SJCRH30 (cell line): Measurements from ENCODE around the gene TBPL1. TPM values are rescaled to one million over a fixed set of nuclear protein-coding genes. Genes with fewer than 3 reads are reported as not detected.
"Not testable (repeated sequence)": the region's sequence is repeated elsewhere in the genome, so short reads cannot be mapped to it uniquely, and the experiment has no call there.

Source experiments
- DNase-seq, 2 experiments: peaks; one replicate each; pipeline ENCODE4 v3.0.0-alpha.2; 2015 to 2020
- H3K27ac ChIP-seq: fragments of 250-450 bp; sonication (Bioruptor Pico); 2 replicates; pipeline ENCODE4 v1.5.1; 2020; ENCODE audit warnings: mild to moderate bottlenecking, moderate library complexity
- H3K27me3 ChIP-seq: fragments of 250-450 bp; sonication (Bioruptor Pico); 2 replicates; pipeline ENCODE4 v1.5.1; 2020; ENCODE audit warnings: mild to moderate bottlenecking, moderate library complexity
- H3K36me3 ChIP-seq: fragments of 250-450 bp; sonication (Bioruptor Pico); 2 replicates; pipeline ENCODE4 v1.5.1; 2020; ENCODE audit warnings: mild to moderate bottlenecking, moderate library complexity
- H3K4me1 ChIP-seq: fragments of 250-450 bp; sonication (Bioruptor Pico); 2 replicates; pipeline ENCODE4 v1.5.1; 2020; ENCODE audit warnings: mild to moderate bottlenecking, moderate library complexity
- H3K4me3 ChIP-seq: fragments of 250-450 bp; sonication (Bioruptor Pico); 2 replicates; pipeline ENCODE4 v1.5.1; 2020; ENCODE audit warnings: mild to moderate bottlenecking, moderate library complexity
- H3K9me3 ChIP-seq: fragments of 250-450 bp; sonication (Bioruptor Pico); replicated peaks from 2 replicates; pipeline ENCODE4 v1.5.1; 2020; ENCODE audit warnings: mild to moderate bottlenecking, moderate library complexity
- total RNA-seq: library from RNA; depleted of rRNA; stranded (reverse); fragments of >200 nt; shearing (Covaris generic); gene quantifications from 2 replicates; pipeline ENCODE4 v1.2.3, GENCODE V29; 2014

The TBPL1 gene
- total RNA-seq, 1 experiment from 2014 or later: 56.2 TPM

DNA sequence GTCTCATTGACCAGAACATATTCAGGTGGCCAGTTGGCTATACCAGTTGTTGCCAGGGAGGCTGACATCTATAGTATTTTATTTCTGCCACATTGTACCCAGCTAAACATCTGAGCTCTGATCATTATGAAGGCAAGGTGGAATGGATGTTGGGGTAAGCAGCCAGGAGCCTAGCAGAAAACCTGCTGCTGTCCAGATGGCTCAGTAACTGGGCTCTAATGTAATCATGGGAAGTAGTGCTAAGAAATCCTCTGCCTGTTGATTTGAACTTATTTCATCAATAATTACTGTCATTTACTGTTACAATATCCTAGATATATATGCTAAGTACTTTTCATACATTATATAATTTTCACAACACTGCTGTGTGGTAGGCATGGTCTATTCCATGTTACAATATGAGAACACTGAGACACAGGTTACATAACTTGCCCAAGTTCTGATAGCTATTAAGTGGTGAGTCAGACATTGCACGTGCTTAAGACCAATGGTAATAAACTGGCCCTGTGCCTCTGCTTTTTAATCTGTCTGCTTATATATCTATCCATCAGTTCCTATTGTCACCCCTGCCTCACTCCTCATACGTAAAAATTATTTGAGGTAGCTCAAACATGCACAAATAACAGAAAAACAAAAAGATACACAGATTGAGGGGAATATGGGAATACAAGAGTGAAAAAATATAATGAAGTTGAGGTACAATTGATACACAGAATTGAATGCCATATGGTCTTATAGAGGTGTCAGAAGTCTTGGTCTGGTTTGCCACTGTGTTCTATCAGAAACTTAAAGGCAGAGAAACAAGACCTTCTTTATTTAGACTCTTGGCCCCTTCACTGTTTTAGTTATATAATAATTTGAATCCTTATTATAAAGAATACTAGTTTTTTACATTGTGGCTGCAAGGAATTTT, 25.2 kb downstream of the TBPL1 start:
- no peak for DNase-seq
- no peak overlapping the region for H3K27ac ChIP-seq
- H3K36me3 ChIP-seq: peaks cover 15% of the 10 kb centered on the region
- no peaks in the 10 kb centered on the region for H3K27me3 ChIP-seq
- H3K9me3 ChIP-seq: no peaks in the 10 kb centered on the region
- H3K4me1 ChIP-seq: no peaks in the 10 kb centered on the region
- no peak overlapping the region for H3K4me3 ChIP-seq

DNA sequence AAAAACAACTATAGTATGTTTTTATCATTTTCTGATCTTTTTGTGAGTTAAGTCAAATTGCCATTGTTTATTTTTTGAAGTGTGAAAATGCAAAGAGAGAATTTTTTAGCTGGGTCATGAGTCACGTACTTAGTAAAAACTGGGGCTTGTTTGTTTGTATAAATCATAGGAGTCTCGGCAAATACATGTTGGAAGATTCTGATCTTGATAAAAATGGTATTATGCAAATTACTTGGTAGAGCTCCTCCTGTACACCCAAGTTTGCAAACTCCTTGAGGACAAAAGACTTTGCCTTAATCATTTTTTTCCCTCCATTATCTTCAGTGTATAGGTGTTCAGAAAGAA, 25.8 kb downstream of the TBPL1 start:
- DNase-seq: no peak
- Histone ChIP-seq H3K27me3 (no peaks in the 10 kb centered on the region), H3K36me3 (peaks cover 18% of the 10 kb centered on the region), H3K27ac (no peak overlapping the region), H3K9me3 (no peaks in the 10 kb centered on the region), H3K4me1 (no peaks in the 10 kb centered on the region), H3K4me3 (no peak overlapping the region)

DNA sequence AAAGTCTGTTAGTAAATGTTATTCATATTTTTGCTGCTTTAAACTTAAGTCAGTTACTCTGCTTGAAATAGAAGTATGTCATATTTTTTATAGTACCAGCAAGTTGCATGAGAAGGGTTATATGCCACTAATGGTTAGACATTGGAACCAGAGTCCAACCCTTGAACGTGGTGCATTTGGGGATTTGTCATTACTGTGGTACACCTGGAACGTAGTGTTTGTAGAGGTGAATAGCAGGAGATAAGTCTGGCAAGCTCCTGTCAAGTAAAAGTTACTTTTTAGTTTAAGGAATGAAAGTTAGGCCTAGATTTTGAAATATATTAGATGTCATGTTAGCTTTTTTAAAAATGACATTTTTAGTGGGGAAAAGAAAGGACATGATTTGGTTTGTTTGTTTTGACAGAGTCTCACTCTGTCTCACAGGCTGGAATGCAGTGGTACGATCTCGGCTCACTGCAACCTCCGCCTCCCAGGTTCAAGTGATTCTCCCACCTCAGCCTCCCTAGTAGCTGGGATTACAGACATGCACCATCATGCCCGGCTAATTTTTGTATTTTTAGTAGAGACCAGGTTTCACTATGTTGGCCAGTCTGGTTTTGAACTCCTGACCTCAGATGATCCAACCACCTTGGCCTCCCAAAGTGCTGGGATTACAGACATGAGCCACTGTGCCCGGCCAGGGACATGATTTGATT, 26.4 kb downstream of the TBPL1 start:
- not testable (repeated sequence) for H3K27me3 ChIP-seq, H3K4me1 ChIP-seq, H3K27ac ChIP-seq, H3K9me3 ChIP-seq, H3K4me3 ChIP-seq, DNase-seq
- H3K36me3 ChIP-seq: peaks cover 22% of the 10 kb centered on the region

DNA sequence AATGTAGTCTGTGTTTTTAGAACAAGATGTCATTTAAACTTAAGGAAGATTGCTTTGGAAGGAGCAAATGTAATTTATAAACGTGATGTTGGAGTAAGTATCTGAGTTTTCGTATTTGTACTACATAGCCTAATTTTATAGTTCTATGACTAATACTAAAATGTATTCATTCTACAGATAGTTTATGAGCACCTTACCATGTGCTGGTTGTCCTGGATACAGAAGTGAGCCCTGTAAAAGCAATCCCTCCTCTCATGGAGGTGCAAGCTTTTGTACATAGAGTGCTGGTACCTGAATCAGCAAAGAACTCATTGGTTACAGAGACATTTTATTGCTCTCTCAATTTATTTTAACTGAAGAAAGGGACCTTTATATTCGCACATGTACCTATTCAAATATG, 27.1 kb downstream of the TBPL1 start:
- Histone ChIP-seq H3K36me3 (peaks cover 26% of the 10 kb centered on the region), H3K4me1 (no peaks in the 10 kb centered on the region), H3K27me3 (no peaks in the 10 kb centered on the region), H3K27ac (no peak overlapping the region), H3K4me3 (no peak overlapping the region), H3K9me3 (no peaks in the 10 kb centered on the region)
- DNase-seq: no peak

DNA sequence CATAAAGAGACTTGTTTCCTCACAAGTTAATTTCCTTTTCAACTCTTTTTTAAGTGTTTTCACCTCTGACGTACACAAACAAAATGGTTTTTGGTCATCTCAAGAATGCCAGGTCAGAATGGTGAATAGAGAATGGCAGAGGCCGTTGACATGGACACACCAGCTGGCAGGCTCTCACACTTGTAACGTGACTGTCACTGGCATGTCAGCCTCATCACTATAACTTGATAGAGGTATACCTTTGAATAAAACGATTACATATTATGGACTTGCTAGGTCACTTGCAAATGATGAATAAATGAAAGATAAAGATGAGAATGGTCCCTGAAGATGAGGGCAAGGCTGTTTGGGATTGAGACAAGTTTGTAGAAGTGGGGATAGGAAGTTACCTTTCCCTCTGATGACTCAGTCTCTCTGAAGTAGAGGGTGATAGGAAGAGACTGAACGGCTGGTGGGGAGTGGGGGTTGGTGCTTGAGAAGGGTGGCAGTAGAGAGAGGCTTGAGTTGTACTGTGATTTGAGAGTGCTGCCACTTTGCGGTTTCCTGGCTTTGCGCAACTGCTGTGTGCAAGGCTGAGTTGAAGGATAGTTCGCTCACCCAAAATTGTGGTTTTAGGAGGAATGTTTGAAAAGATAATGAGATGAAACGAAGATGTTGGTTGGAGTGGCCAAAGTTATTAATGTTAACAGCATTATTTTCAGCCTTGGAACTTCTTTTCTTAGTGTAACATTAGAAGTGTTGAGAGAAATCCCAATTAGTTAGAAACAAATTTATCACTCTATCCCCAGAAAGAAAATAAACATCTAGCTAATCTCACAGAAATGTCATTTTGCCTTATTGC, 30.3 kb downstream of the TBPL1 start:
- no peak overlapping the region for H3K27ac ChIP-seq
- no peaks in the 10 kb centered on the region for H3K27me3 ChIP-seq
- no peak for DNase-seq

DNA sequence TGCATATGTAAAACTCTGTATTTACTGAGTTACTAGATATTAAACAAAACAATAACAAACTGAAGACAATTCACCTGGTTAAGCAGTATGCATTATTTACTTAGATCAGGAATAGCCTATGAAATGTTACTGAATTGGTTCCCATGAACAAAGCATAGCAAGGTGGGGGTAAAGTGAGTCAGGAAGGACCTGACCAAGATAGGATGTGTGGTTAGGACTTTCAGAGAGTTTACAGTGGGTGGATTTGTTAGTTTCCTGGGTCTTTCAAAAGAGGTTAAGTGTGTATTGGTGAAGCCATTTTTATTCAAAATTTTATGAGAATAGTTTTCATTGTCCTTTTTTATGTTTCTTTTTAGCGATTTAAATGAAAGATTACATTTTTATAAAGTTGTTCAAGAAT, 32.9 kb downstream of the TBPL1 start:
- Histone ChIP-seq H3K36me3 (peaks cover 48% of the 10 kb centered on the region), H3K4me3 (no peak overlapping the region), H3K27ac (no peak overlapping the region), H3K9me3 (no peaks in the 10 kb centered on the region), H3K27me3 (no peaks in the 10 kb centered on the region), H3K4me1 (peaks cover 8% of the 10 kb centered on the region)
- DNase-seq: no peak

More for the DNA sequence above, 30.3 kb downstream of the TBPL1 start:
- Histone ChIP-seq H3K4me3 (no peak overlapping the region), H3K36me3 (peaks cover 40% of the 10 kb centered on the region), H3K4me1 (no peaks in the 10 kb centered on the region), H3K9me3 (no peaks in the 10 kb centered on the region)

DNA sequence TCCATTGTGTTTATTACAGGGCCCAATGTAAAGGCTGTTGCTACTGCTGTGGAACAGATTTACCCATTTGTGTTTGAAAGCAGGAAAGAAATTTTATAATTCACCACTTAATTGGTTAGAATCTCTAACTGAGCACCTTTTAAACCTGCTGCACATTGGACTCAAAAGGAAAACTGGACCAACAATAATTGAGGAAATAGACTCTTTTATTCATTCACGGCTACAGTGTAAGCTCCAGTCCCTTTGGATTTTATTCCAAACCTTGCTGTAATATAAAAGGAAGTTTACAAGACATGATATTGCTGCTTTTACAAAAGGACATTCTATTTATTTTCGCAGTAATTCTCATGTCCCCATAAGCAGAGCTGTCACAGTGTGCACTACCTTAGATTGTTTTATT, 33.9 kb downstream of the TBPL1 start:
- peaks cover 46% of the 10 kb centered on the region for H3K36me3 ChIP-seq
- DNase-seq: no peak
- H3K27me3 ChIP-seq: no peaks in the 10 kb centered on the region
- no peaks in the 10 kb centered on the region; the same call in 1 of the 2 replicates for H3K9me3 ChIP-seq
- peaks cover 16% of the 10 kb centered on the region for H3K4me1 ChIP-seq
- H3K27ac ChIP-seq: no peak overlapping the region
- H3K4me3 ChIP-seq: no peak overlapping the region

DNA sequence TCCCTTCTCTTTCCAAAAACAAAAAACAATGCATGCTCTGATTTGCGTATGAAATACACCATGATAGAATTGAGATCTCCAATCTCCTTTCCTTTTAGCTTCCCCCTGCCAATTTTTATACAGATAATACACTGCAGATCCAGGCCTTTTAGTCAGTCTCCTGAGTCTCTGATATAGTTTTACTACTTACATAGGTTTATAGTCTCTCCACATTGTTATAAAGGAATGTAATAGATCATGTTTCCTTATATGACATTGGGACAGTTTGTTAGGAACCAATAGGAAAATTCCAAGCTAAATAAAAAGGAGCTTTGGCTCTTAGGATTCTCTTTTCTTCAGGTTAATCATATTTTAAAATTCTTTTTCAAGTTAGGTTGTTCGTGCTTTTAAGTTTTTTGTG, 36.5 kb downstream of the TBPL1 start:
- H3K4me1 ChIP-seq: peaks cover 16% of the 10 kb centered on the region
- no peaks in the 10 kb centered on the region; the same call in 1 of the 2 replicates for H3K9me3 ChIP-seq
- no peak overlapping the region for H3K4me3 ChIP-seq
- DNase-seq: no peak
- peaks cover 32% of the 10 kb centered on the region for H3K36me3 ChIP-seq
- H3K27me3 ChIP-seq: no peaks in the 10 kb centered on the region
- no peak overlapping the region for H3K27ac ChIP-seq

DNA sequence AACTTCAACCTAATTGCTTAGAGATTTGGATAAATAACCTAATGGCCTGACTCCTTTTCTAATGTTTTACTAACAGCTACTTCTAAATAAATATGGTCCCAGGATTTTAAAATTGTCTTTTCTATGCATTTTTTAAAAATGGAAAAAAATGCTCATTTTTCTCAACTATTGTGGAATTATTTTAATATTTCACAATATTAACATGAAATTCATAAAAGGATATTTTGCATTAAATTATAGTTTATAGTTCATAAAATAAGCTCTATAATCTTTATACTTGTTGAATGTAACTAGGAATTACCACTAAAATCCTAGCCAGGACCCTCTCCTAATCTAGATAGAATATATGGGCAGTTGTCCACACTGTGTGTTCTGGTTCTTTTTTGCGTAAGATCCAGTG, 37.3 kb downstream of the TBPL1 start:
- H3K9me3 ChIP-seq: no peaks in the 10 kb centered on the region; the same call in 1 of the 2 replicates
- H3K36me3 ChIP-seq: peaks cover 29% of the 10 kb centered on the region
- H3K27ac ChIP-seq: no peak overlapping the region
- DNase-seq: no peak
- H3K4me1 ChIP-seq: peaks cover 16% of the 10 kb centered on the region
- no peak overlapping the region for H3K4me3 ChIP-seq
- no peaks in the 10 kb centered on the region for H3K27me3 ChIP-seq

DNA sequence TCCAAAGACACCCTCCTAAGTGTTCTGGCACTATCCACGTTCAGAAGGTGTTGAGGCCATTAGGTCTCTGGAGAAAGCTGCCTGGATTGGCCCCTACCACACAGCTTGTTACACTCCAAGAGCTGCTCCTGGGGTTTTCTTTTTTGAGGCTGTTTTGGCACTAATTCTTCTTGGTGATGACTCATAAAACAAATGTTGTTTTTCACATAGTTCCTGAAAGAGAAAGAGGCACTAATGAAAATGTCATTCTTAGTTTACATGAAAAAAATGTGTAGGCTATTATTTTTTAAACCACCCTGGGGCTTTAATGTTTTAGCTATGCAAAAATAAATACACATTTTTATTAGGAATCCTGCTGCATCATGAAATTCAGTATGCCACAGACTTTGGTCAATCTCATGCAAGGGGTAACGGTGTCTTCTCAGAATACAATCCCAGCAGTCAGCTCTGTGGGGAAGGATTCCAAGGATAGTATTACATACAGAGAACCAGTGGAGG, 38.1 kb downstream of the TBPL1 start:
- DNase-seq: peak in 1 of 2 experiments; percentile 33
- Histone ChIP-seq H3K27ac (no peak overlapping the region), H3K4me3 (no peak overlapping the region), H3K27me3 (no peaks in the 10 kb centered on the region), H3K9me3 (no peaks in the 10 kb centered on the region; the same call in 1 of the 2 replicates), H3K36me3 (peaks cover 22% of the 10 kb centered on the region), H3K4me1 (peaks cover 16% of the 10 kb centered on the region)

DNA sequence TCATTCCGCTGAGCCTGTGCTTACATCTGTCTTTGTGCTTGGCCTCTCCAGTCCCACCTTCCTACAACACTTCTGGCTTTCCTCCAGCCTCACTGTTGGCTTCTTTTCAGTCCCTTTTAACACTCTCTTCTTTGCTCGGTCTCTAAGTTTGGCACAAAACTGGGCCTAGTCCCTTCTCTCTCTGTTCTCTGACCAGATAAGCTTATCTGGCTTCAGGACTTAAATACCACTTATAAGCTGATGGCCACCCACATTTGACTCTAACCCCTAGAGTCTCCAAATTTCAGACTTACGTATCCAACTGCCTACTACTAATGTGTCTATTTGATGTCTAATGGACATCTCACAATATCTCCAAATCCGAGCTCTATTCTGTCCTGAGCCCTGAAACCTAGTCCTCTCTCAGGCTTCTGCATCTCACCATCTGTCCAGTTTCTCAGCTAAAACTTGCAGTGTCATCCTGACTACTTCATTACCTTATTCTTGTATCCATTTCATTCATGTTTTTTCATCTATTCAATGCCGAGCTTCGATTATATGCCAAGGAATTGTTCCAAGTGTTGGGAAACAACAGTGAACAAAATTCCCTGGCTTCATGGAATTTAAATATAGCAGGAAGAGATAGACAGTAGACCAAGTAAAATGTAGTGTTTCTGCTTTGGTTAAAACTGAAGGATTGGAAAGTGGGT, 40.1 kb downstream of the TBPL1 start:
- no peak for DNase-seq
- Histone ChIP-seq H3K27me3 (no peaks in the 10 kb centered on the region), H3K27ac (no peak overlapping the region), H3K9me3 (no peaks in the 10 kb centered on the region; the same call in 1 of the 2 replicates), H3K4me3 (no peak overlapping the region), H3K4me1 (peaks cover 16% of the 10 kb centered on the region), H3K36me3 (peaks cover 16% of the 10 kb centered on the region)

DNA sequence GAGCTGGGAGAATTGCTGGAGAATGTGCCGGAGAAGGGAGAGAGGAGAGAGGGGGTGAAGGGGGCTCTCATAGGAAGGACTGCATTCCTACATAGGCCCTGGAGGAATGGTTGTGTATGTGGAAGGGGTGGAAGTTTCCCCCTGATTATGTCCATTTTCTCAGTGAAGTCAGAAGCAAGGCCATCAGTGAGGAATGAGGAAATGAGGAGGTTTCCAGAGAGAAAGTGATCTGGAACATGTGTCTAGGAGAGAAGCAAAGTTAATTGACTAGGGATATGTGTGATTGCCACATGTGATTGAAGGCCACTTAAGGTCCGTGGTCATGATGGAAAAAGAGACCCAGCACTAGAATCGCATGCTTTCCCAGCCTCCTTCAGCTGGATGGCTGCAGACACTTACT, 42.3 kb downstream of the TBPL1 start:
- no peak overlapping the region for H3K4me3 ChIP-seq
- no peaks in the 10 kb centered on the region for H3K27me3 ChIP-seq
- peaks cover 14% of the 10 kb centered on the region for H3K4me1 ChIP-seq
- H3K27ac ChIP-seq: no peak overlapping the region
- no peak for DNase-seq
- H3K9me3 ChIP-seq: no peaks in the 10 kb centered on the region; the same call in 1 of the 2 replicates
- no peaks in the 10 kb centered on the region for H3K36me3 ChIP-seq

DNA sequence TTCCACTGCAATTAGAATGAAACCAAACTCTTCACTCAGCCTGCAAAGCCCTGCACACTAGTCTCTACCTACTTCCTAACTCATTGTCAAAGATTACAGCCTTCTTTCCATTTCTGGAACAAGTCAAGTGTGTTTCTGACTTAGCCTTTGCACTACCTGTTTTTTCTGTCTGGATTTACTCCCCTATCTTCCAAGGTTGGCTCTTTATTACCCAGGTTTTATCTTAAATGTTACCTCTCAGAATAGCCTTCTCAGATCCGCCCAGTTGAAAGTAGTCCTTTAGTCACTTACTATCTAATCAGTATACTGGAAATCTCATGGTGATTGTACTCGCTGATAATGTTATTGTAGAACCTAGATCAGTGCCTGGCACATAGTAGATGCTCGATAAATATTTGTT, 42.7 kb downstream of the TBPL1 start:
- no peak overlapping the region for H3K4me3 ChIP-seq
- no peaks in the 10 kb centered on the region for H3K36me3 ChIP-seq
- H3K27ac ChIP-seq: no peak overlapping the region
- DNase-seq: no peak
- H3K27me3 ChIP-seq: no peaks in the 10 kb centered on the region
- peaks cover 10% of the 10 kb centered on the region for H3K4me1 ChIP-seq
- no peaks in the 10 kb centered on the region; the same call in 1 of the 2 replicates for H3K9me3 ChIP-seq

DNA sequence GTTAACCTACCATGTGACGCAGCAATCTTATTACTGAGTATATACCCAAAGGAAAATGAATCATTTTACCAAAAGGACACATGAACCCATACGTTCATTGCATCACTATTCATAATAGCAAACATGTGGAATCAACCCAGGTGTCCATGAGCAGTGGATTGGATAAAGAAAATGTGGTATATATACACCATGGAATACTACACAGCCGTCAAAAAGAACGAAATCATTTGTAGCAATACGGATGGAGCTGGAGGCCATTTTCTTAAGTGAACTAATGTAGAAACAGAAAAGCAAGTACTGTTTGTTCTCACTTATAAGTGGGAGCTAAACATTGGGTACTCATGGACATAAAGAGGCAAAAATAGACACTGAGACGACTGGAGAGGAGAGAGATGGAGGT, 44.2 kb downstream of the TBPL1 start:
- Histone ChIP-seq H3K9me3 (no peaks in the 10 kb centered on the region; the same call in 1 of the 2 replicates), H3K27ac (no peak overlapping the region), H3K4me1 (no peaks in the 10 kb centered on the region; the same call in 1 of the 2 replicates), H3K27me3 (no peaks in the 10 kb centered on the region), H3K4me3 (no peak overlapping the region), H3K36me3 (no peaks in the 10 kb centered on the region)
- DNase-seq: no peak
